ENCODE measurements around the gene REPS1.

DNA sequence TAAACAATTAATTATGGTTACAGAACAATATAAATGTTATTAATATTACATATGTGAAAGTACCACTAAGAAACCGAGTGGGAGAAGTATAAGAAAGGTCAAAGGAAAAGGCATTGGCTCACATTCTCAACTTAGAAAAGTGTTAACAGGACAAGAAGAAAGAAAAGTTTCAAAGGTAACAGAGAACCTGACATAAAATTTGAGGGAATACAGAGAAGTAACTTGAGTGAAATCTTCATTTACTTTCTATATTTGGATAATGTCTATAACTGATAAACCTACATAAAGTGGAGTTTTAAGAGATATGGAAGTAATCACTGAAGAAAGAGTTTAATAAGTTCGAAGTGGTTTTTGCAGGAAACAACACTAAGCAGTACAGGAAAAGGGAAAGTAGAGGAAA lies 30.1 kb downstream of the REPS1 start:
- TF ChIP-seq POLR2A (IDR thresholded peaks at IDR 0.05; ENCODE audit: low read length) (no peak), GATA1 (IDR thresholded peaks at IDR 0.05; ENCODE audit: low read depth, low read length) (no peak)

Measured in erythroblast (primary cell).